ENCODE data around the gene HYOU1.

- no peak for TF ChIP-seq CTCF (IDR thresholded peaks at IDR 0.05)
- TF ChIP-seq ZFX (IDR thresholded peaks at IDR 0.05; ENCODE audit: borderline replicate concordance) = no peak
Measured at GRCh38 chr11:119027561-119028345, 29.3 kb downstream of the HYOU1 start.

Measured in 22Rv1 (cell line).